ENCODE results near the gene CTXN1.

Gene CTXN1

GRCh38 chr19:7955696-7956095 lies 29.8 kb upstream of the CTXN1 start:
- Histone ChIP-seq H3K4me3 (no peak overlapping the region), H3K9me3 (ENCODE audit: low read depth, low read length) (no peaks in the 10 kb centered on the region), H3K36me3 (ENCODE audit: insufficient read depth, low read length) (no peaks in the 10 kb centered on the region; the same call in 1 of the 2 replicates), H3K9ac (ENCODE audit: insufficient read length) (no peak overlapping the region), H3K27ac (no peak overlapping the region)
- TF ChIP-seq FOXP2 (optimal IDR thresholded peaks at IDR 0.05; ENCODE audit: control extremely low read depth, extremely low read length, insufficient read depth), result no peak
- TF ChIP-seq POLR2AphosphoS5 (IDR thresholded peaks at IDR 0.05; ENCODE audit: borderline replicate concordance, low read depth, low read length), result no peak
- TF ChIP-seq EZH2 (IDR thresholded peaks at IDR 0.05), result no peak
- DNase-seq (ENCODE audit: low read depth, low spot score), result no peak

GRCh38 chr19:7953576-7953975 lies 27.6 kb upstream of the CTXN1 start:
- no peak overlapping the region for H3K4me3 ChIP-seq
- no peaks in the 10 kb centered on the region; the same call in 1 of the 2 replicates for H3K36me3 ChIP-seq (ENCODE audit: insufficient read depth, low read length)
- no peak for DNase-seq (ENCODE audit: low read depth, low spot score)
- H3K9ac ChIP-seq (ENCODE audit: insufficient read length), result no peak overlapping the region
- H3K9me3 ChIP-seq (ENCODE audit: low read depth, low read length), result no peaks in the 10 kb centered on the region
- H3K27ac ChIP-seq, result no peak overlapping the region
- TF ChIP-seq FOXP2 (optimal IDR thresholded peaks at IDR 0.05; ENCODE audit: control extremely low read depth, extremely low read length, insufficient read depth) (no peak), EZH2 (IDR thresholded peaks at IDR 0.05) (no peak), POLR2AphosphoS5 (IDR thresholded peaks at IDR 0.05; ENCODE audit: borderline replicate concordance, low read depth, low read length) (no peak)

- Histone ChIP-seq H3K4me3 (no peak overlapping the region), H3K9ac (ENCODE audit: insufficient read length) (no peak overlapping the region), H3K9me3 (ENCODE audit: low read depth, low read length) (no peaks in the 10 kb centered on the region), H3K27ac (no peak overlapping the region), H3K36me3 (ENCODE audit: insufficient read depth, low read length) (no peaks in the 10 kb centered on the region; the same call in 1 of the 2 replicates)
- TF ChIP-seq POLR2AphosphoS5 (IDR thresholded peaks at IDR 0.05; ENCODE audit: borderline replicate concordance, low read depth, low read length), result no peak
- no peak for TF ChIP-seq FOXP2 (optimal IDR thresholded peaks at IDR 0.05; ENCODE audit: control extremely low read depth, extremely low read length, insufficient read depth)
- no peak for TF ChIP-seq EZH2 (IDR thresholded peaks at IDR 0.05)
- DNase-seq (ENCODE audit: low read depth, low spot score), result no peak
Measured at GRCh38 chr19:7953060-7953459, 27.1 kb upstream of the CTXN1 start.

GRCh38 chr19:7947939-7948338 lies 22.0 kb upstream of the CTXN1 start:
- TF ChIP-seq POLR2AphosphoS5 (IDR thresholded peaks at IDR 0.05; ENCODE audit: borderline replicate concordance, low read depth, low read length) (no peak), FOXP2 (optimal IDR thresholded peaks at IDR 0.05; ENCODE audit: control extremely low read depth, extremely low read length, insufficient read depth) (no peak), EZH2 (IDR thresholded peaks at IDR 0.05) (no peak)
- no peaks in the 10 kb centered on the region for H3K36me3 ChIP-seq (ENCODE audit: insufficient read depth, low read length)
- no peak for DNase-seq (ENCODE audit: low read depth, low spot score)
- no peak overlapping the region for H3K9ac ChIP-seq (ENCODE audit: insufficient read length)
- H3K27ac ChIP-seq, result no peak overlapping the region
- no peak overlapping the region for H3K4me3 ChIP-seq
- H3K9me3 ChIP-seq (ENCODE audit: low read depth, low read length), result no peaks in the 10 kb centered on the region

- peak; percentile 95 for DNase-seq (ENCODE audit: low read depth, low spot score)
- Histone ChIP-seq H3K9me3 (ENCODE audit: low read depth, low read length) (no peaks in the 10 kb centered on the region), H3K36me3 (ENCODE audit: insufficient read depth, low read length) (peaks cover 28% of the 10 kb centered on the region), H3K4me3 (peak overlapping the region; percentile 86), H3K27ac (peak overlapping the region; percentile 82), H3K9ac (ENCODE audit: insufficient read length) (peak overlapping the region; percentile 89)
- TF ChIP-seq EZH2 (IDR thresholded peaks at IDR 0.05), result no peak
- no peak; the same call in 1 of the 2 replicates for TF ChIP-seq POLR2AphosphoS5 (IDR thresholded peaks at IDR 0.05; ENCODE audit: borderline replicate concordance, low read depth, low read length)
- no peak for TF ChIP-seq FOXP2 (optimal IDR thresholded peaks at IDR 0.05; ENCODE audit: control extremely low read depth, extremely low read length, insufficient read depth)
Measured at GRCh38 chr19:7944177-7944761, 18.3 kb upstream of the CTXN1 start.

GRCh38 chr19:7943444-7944176 lies 17.7 kb upstream of the CTXN1 start, which contains the start of gene TIMM44:
TIMM44 (minus strand) TSS chr19:7943666; CDS start chr19:7943651, 15 bp downstream.
- Histone ChIP-seq H3K9ac (ENCODE audit: insufficient read length) (peak within 1 kb of the TSS; percentile 98), H3K36me3 (ENCODE audit: insufficient read depth, low read length) (peaks cover 33% of the 10 kb centered on the region), H3K9me3 (ENCODE audit: low read depth, low read length) (no peaks in the 10 kb centered on the region), H3K27ac (peak within 1 kb of the TSS; percentile 91), H3K4me3 (peak within 1 kb of the TSS; percentile 86)
- DNase-seq (ENCODE audit: low read depth, low spot score), result peak; percentile 95
- TF ChIP-seq FOXP2 (optimal IDR thresholded peaks at IDR 0.05; ENCODE audit: control extremely low read depth, extremely low read length, insufficient read depth) (peak; percentile 14), POLR2AphosphoS5 (IDR thresholded peaks at IDR 0.05; ENCODE audit: borderline replicate concordance, low read depth, low read length) (peak; percentile 97), EZH2 (IDR thresholded peaks at IDR 0.05) (no peak)

- DNase-seq (ENCODE audit: low read depth, low spot score), result no peak
- peaks cover 38% of the 10 kb centered on the region for H3K36me3 ChIP-seq (ENCODE audit: insufficient read depth, low read length)
- H3K4me3 ChIP-seq, result peak overlapping the region; percentile 86
- no peaks in the 10 kb centered on the region for H3K9me3 ChIP-seq (ENCODE audit: low read depth, low read length)
- peak overlapping the region; percentile 98 for H3K9ac ChIP-seq (ENCODE audit: insufficient read length)
- TF ChIP-seq FOXP2 (optimal IDR thresholded peaks at IDR 0.05; ENCODE audit: control extremely low read depth, extremely low read length, insufficient read depth), result no peak
- TF ChIP-seq EZH2 (IDR thresholded peaks at IDR 0.05), result no peak
- no peak for TF ChIP-seq POLR2AphosphoS5 (IDR thresholded peaks at IDR 0.05; ENCODE audit: borderline replicate concordance, low read depth, low read length)
- H3K27ac ChIP-seq, result peak overlapping the region; percentile 91
Measured at GRCh38 chr19:7942981-7943443, 17.1 kb upstream of the CTXN1 start.

GRCh38 chr19:7941895-7942596 lies 16.1 kb upstream of the CTXN1 start:
- no peak for TF ChIP-seq FOXP2 (optimal IDR thresholded peaks at IDR 0.05; ENCODE audit: control extremely low read depth, extremely low read length, insufficient read depth)
- TF ChIP-seq POLR2AphosphoS5 (IDR thresholded peaks at IDR 0.05; ENCODE audit: borderline replicate concordance, low read depth, low read length), result no peak
- no peak for TF ChIP-seq EZH2 (IDR thresholded peaks at IDR 0.05)
- peaks cover 47% of the 10 kb centered on the region for H3K36me3 ChIP-seq (ENCODE audit: insufficient read depth, low read length)
- DNase-seq (ENCODE audit: low read depth, low spot score), result no peak
- H3K4me3 ChIP-seq, result peak overlapping the region; percentile 86
- H3K27ac ChIP-seq, result no peak overlapping the region
- H3K9me3 ChIP-seq (ENCODE audit: low read depth, low read length), result no peaks in the 10 kb centered on the region
- peak overlapping the region; percentile 98 for H3K9ac ChIP-seq (ENCODE audit: insufficient read length)

Data from SK-N-MC (cell line).